ENCODE data around the gene MLF2.
"Not testable (repeated sequence)": the region's sequence is repeated elsewhere in the genome, so short reads cannot be mapped to it uniquely, and the experiment has no call there.

The MLF2 gene

DNA sequence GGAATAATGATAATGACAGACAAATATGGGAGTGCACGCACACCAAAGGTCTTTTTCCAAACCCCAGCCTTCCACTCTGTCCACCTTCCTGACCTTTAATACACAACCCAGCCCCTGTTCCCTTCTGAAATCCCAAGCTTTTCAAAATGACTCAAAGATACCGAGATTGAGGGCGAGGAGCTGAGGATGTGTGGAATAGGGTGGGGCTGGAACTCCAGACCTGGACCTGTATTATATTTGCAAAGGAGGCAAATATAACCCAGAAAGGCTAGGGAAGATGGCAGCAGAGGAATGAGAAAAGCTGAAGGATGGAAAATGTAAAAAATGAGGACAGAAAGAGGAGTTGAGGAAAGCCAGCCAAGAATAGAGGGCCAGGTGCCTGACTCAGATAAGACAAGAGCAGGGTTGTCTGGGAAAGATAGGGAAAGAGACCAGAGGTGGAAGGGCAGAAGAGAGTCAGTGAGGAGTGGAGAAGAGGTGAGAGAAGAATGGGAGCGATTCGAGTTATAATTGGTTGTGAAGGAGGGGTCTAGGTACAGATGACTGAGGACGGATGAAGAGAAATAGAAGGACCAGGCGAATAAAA, 12.2 kb upstream of the MLF2 start:
- DNase-seq (ENCODE audit: low read depth, low spot score): no peak

DNA sequence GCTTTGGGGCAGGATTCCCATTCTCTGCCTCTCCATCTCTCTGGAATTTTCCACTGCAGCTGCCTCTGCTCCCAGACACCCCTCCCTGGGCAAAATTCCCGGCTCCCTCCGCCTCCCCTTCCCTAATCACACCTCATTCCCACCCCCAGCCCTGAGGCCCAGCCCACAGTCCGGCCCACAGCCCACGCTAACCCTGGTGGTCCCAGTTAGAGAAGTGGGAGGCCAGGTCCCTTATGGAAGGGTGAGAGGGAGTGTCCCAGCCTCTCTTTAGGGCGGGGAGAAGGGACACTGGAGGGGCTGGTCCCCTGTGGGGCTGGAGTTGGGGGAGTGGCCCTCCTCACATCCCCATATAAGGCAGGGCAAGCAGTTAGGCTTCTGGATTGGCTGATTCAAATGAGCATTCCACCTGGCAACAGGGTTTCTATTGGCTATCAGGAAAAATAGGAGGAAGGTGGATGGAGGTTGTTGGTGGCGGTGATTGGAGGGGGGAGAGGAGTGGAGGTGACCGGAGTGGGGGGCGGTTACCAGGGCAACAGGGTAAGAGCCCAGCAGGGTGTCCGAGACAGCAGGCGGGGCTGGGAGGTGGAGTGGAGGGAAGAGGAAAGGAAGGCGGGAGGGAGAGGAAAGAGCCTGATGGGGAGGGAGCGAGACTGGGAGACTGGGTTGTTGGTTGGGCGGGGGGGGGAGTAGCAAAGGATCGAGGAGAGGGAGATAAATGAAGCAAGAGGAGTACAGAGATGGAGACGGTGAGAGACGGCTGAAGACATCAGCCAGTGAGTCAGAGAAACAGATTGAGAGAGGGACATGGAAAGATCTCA, 11.3 kb upstream of the MLF2 start:
- DNase-seq (ENCODE audit: low read depth, low spot score): no peak

DNA sequence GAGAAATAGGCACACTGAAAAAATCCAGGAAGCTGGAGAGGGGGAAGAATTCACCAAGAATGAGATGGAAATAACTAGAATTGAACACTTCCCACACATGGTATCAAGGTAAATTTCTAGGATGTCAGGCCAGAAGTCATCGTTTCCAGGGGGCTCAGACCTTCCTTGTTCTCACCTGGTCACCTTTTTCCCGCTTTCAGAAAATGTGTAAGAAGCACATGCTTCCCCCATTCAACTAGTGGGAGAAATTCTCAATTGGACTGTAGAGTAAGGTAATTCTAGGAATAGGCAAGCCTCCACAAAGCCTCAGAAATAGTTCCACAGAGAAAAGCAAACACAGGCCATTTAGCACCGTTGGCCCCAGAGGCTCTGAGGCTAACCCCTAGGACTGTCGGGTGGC, 10.4 kb upstream of the MLF2 start:
- no peak for DNase-seq (ENCODE audit: low read depth, low spot score)

DNA sequence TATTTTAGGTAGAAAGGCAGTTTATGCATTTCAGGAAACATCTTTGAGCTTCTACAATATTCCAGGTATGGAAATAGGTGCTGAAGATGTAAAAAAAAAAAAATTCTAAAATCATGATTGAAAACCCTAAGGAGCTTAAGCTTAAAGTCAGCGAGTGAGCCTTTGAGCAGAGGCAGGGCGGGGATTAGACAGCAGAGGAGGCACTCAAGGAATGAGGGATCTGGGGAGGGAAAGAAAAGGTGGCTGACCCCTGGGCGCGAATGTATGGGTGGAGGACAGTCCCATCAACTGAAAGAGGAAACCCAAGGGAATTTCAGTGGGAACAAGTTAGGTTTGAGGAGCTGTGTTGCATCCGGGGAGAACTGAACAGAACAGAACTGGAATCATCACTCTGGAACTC, 6.8 kb upstream of the MLF2 start:
- no peak for DNase-seq (ENCODE audit: low read depth, low spot score)

GRCh38 chr12:6758506-6759095, 5.7 kb upstream of the MLF2 start:
- DNase-seq (ENCODE audit: low read depth, low spot score): no peak

DNA sequence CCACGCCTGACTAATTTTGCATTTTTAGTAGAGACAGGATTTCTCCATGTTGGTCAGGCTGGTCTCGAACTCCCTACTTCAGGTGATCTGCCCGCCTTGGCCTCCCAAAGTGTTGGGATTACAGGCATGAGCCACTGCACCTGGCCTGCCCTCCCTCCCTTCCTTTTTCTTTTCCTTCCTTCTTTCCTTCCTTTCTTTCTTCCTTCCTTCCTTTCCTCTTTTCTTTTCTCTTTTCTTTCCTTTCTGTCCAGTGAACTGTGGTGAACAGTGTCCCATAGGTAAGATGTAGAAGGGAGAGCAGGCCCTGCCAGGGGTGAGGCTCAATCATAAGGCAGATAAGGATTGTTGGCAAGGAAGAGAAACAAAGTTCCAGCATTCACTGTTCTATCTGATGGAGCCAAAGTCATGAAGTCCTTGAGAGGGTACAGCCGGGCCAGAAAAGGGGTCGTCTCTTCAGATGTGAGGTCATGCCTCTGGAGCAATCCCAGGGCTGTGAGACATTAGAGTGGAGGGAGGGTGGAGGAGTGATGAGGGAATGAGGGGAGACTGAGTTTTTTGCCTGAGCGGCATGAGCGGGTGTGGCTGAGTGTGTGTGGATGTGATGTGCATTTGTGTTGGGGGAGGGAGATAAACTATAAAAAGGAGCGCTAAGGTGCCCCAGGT, 4.2 kb upstream of the MLF2 start:
- no peak for DNase-seq (ENCODE audit: low read depth, low spot score)

GRCh38 chr12:6754411-6754810, 1.5 kb upstream of the MLF2 start:
- no peak for DNase-seq (ENCODE audit: low read depth, low spot score)

- no peak for DNase-seq (ENCODE audit: low read depth, low spot score)
These were observed 923 bp upstream of the MLF2 start for GRCh38 chr12:6753772-6754356.

DNA sequence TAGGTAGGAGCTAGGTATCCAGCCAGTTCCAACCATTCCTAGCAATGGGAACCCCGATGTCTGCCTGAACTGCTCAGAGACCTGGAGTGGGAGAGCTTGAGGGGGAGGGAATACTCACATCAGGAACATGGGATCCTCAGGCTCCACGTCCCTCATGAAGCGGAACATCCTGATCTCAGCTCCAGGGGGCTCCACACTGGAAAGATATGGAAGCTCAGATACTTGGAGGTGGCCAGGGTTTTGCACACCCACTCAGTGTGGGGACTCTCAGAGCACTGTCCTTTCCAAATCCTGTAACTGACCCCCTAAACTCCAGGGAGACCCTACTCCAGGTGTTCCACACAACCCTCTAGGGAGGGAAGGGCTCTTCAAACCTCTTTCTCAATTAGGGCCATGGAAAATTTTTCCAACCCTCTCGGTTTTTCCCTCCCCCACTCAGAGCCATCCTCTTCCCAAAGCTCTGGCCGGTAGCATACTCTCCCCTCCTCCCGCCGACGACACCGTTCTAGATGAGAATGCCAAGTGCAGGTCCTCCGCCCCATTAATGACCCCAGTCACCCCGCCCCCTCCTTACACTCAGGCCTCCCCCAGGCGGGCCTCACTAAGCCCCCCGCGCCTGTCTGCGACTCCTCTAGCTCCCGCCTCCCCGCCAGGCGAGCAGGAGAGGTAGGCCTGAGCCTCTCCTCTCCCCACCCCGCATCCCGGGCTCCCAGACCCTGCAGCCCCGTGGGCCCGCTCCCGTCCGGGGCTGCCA, 597 bp downstream of the MLF2 start:
- no peak for DNase-seq (ENCODE audit: low read depth, low spot score)

DNA sequence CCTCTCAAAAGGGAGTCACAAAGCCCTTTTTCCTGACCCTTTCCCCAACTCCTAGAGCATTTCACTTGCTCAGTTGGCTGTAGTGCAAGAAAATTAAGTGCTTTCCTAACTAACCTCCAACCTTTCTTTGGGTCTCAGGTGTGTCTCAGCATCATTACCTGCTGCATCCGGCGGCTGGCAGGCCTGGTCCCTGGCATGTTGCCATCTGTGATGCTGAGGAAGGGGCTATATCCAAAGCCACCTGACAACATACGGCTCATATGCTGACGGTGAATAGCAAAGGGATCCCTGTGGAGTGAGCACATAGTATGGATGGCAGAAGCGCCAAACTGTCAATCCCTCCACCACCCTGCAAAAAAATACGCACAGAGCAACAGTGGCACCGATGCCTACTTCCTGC, 1.2 kb downstream of the MLF2 start:
- no peak for DNase-seq (ENCODE audit: low read depth, low spot score)

DNA sequence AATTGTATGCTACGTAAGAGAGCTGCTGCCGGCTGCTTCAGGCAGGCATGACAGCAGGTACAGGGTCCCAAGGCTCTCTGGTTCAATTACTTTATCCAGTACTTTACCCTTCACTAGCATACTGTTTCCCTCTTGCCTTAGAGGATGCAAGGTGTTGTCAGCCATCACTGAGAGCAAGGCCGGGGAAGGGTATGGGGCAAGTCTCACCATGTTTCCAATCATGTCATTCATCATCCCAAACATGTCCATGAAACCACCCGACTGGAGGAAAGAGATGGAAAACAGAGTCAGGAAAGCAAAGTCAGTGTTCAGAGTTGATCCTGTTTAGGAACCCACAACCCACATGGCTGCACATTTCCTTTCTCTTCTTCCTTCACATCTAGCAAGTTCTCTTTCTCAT, 2.4 kb downstream of the MLF2 start:
- no peak for DNase-seq (ENCODE audit: low read depth, low spot score)

GRCh38 chr12:6748761-6749160, 4.2 kb downstream of the MLF2 start:
- no peak for DNase-seq (ENCODE audit: low read depth, low spot score)

GRCh38 chr12:6747216-6747615, 5.7 kb downstream of the MLF2 start:
- no peak for DNase-seq (ENCODE audit: low read depth, low spot score)

DNA sequence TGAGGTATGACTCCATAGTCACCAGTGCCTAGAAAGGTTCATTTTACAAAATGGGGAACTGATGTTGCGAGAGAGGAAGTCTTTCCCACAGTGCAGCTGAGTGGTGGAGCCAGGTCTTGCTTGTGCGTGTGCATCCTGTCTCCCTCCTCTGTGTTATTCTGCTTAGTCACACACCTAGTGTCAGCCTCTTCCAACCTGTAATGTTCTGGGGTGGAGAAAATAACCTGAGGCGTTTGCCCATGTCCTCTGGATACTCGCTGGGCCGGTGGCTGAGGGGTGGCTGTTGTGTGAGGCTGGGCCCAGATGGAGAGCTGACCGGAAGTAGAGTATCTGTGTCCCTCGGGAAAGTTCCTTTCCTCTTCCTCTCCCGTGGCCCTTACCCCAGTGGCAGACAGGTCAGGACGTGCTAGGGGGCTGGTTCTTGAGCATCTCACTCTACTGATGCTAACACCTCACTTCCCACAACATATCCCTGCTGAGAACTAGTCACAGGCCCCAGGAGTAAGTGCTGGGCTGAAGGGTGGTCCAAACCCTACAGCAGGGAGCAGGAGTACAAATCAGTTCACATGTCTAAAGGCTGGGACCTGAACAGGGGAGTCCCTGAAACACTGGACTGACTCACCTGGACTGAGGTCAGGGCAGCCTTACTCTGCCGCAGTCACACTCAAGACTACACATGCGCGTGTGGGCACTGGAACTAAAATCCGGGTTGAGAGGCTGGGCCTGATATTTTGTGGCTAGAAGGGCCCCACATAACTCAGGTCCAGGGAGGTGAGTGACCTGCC, 7.0 kb downstream of the MLF2 start:
- DNase-seq (ENCODE audit: low read depth, low spot score): no peak

DNA sequence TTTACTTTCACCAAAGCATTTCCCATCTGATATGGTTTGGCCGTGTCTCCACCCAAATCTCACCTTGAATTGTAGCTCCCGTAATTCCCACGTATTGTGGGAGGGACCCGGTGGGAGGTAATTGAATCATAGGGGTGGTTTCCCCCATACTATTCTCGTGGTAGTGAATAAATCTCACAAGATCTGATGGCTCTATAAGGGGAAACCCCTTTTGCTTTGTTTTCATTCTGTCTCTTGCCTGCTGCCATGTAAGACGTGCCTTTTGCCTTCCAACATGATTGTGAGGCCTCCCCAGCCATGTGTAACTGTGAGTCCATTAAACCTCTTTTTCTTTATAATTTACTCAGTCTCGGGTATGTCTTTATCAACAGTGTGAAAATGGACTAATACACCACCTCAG, 9.6 kb downstream of the MLF2 start:
- not testable (repeated sequence) for DNase-seq (ENCODE audit: low read depth, low spot score)

GRCh38 chr12:6742834-6743233, 10.1 kb downstream of the MLF2 start:
- no peak for DNase-seq (ENCODE audit: low read depth, low spot score)

DNA sequence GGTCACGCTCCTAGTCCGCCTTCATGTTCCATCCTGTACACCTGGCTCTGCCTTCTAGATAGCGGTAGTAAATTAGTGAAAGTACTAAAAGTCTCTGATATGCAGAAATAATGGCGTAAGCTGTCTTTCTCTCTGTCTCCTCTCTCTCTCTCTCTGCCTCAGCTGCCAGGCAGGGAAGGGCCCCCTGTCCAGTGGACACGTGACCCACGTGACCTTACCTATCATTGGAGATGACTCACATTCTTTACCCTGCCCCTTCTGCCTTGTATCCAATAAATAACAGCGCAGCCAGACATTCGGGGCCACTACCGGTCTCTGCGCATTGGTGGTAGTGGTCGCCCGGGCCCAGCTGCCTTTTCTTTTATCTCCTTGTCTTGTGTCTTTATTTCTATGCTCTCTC, 10.9 kb downstream of the MLF2 start:
- DNase-seq (ENCODE audit: low read depth, low spot score): not testable (repeated sequence)

GRCh38 chr12:6736754-6737153, 16.2 kb downstream of the MLF2 start:
- DNase-seq (ENCODE audit: low read depth, low spot score): no peak

- DNase-seq (ENCODE audit: low read depth, low spot score): no peak
These were observed 17.3 kb downstream of the MLF2 start for GRCh38 chr12:6735448-6736191.

Measured in activated naive CD8-positive, alpha-beta T cell treated with anti-CD3 and anti-CD28 coated beads, Interleukin-2, amount 50 U/mL, for 16 hours (primary cell).